B cell (primary cell): ENCODE measurements around the gene BCOR. TPM values are rescaled to one million over a fixed set of nuclear protein-coding genes. Genes with fewer than 3 reads are reported as not detected.

Experiments used
- ATAC-seq: fragments of 200-7000 bp; cut with Tn5 transposase; one replicate; pipeline ENCODE4 v1.10.0; 2021; ENCODE audit warnings: low read depth, mild to moderate bottlenecking, moderate number of reproducible peaks, moderate library complexity
- CTCF ChIA-PET: fragments of 350-600 bp; sonication (Branson Sonifier 250); formaldehyde crosslinking; loops from one replicate; lab custom pipeline; 2021; ENCODE audit warnings: antibody characterized with exemption, inconsistent platforms; lab: Charles Lee
- POLR2A ChIA-PET: fragments of 350-600 bp; sonication (Branson Sonifier 250); formaldehyde crosslinking; loops from one replicate; lab custom pipeline; 2021; ENCODE audit warnings: antibody characterized with exemption; lab: Charles Lee
- DNase-seq: peaks from one replicate; pipeline ENCODE4 v3.0.0; 2013
- H2AFZ ChIP-seq: 2 replicates; pipeline ENCODE4 v1.6.1; 2012; ENCODE audit warnings: mild to moderate bottlenecking, low read depth, low read length; ENCODE audit not compliant: insufficient read depth, poor library complexity, severe bottlenecking
- H3K27ac ChIP-seq, 2 donors: 1 replicate in 1 of 2; 2 replicates in 1 of 2; pipeline ENCODE4 v1.5.1; 2012 to 2013; ENCODE audit warnings: low read length in 2 of 2, mild to moderate bottlenecking in 2 of 2, moderate library complexity in 1 of 2
- H3K27me3 ChIP-seq, 4 experiments: fragments of 200-600 bp in 1 of 4; sonication (generic) in 1 of 4; replicated peaks in 1 of 4; 1 replicate in 2 of 4; 2 replicates in 2 of 4; pipeline versions ENCODE4 v1.6.1 to v1.7.0; 2013 to 2016; ENCODE audit warnings: low read length in 3 of 4, mild to moderate bottlenecking in 2 of 4, mixed read lengths in 1 of 4, moderate library complexity in 1 of 4; ENCODE audit not compliant: insufficient read depth in 4 of 4, control insufficient read depth in 3 of 4; ENCODE audit errors: control extremely low read depth in 1 of 4
- H3K36me3 ChIP-seq, 2 experiments: replicated peaks in 1 of 2; 1 replicate in 1 of 2; 2 replicates in 1 of 2; pipeline versions ENCODE4 v1.6.1 to v1.7.1; 2013; ENCODE audit warnings: low read length in 1 of 2; ENCODE audit not compliant: insufficient read depth in 2 of 2, control insufficient read depth in 1 of 2; ENCODE audit errors: control extremely low read depth in 1 of 2, extremely low read depth in 1 of 2
- H3K4me1 ChIP-seq, 2 donors: fragments of 200-600 bp in 1 of 2; sonication (generic) in 1 of 2; 1 replicate in 1 of 2; 2 replicates in 1 of 2; pipeline versions ENCODE4 v1.5.1 to v1.6.1; 2013 to 2017; ENCODE audit warnings: low read length in 2 of 2; ENCODE audit not compliant: control insufficient read depth in 2 of 2, insufficient read depth in 2 of 2
- H3K4me2 ChIP-seq: replicated peaks from 2 replicates; pipeline ENCODE3; 2012; ENCODE audit warnings: mild to moderate bottlenecking, low read depth, low read length; ENCODE audit not compliant: poor library complexity, severe bottlenecking
- H3K4me3 ChIP-seq, 5 experiments: fragments of 200-600 bp in 1 of 5; sonication (generic) in 1 of 5; 1 replicate in 3 of 5; 2 replicates in 2 of 5; pipeline versions ENCODE4 v1.5.1 to v1.7.0; 2011 to 2016; ENCODE audit warnings: low read length in 4 of 5, mild to moderate bottlenecking in 4 of 5, low read depth in 2 of 5, control low read depth in 1 of 5, moderate library complexity in 1 of 5; ENCODE audit not compliant: insufficient read depth in 1 of 5; ENCODE audit errors: control extremely low read depth in 1 of 5, extremely low read depth in 1 of 5
- H3K79me2 ChIP-seq: fragments of 200-600 bp; sonication (generic); one replicate; pipeline ENCODE4 v1.6.0; 2016; ENCODE audit warnings: low read length; ENCODE audit not compliant: control insufficient read depth, insufficient read depth
- H3K9ac ChIP-seq: fragments of 200-600 bp; sonication (generic); 2 replicates; pipeline ENCODE4 v1.6.1; 2017; ENCODE audit warnings: mild to moderate bottlenecking, low read length, moderate library complexity
- H3K9me3 ChIP-seq, 3 donors: one replicate each; pipeline versions ENCODE4 v1.6.1 to v1.7.1; 2013; ENCODE audit warnings: low read length in 2 of 3; ENCODE audit not compliant: control insufficient read depth in 2 of 3, insufficient read depth in 1 of 3; ENCODE audit errors: control extremely low read depth in 1 of 3
- H4K20me1 ChIP-seq: 2 replicates; pipeline ENCODE4 v1.6.0; 2012; ENCODE audit warnings: mild to moderate bottlenecking, low read length; ENCODE audit not compliant: insufficient read depth, control insufficient read depth, poor library complexity, severe bottlenecking
- H3K27ac Mint-ChIP-seq: one replicate; pipeline ENCODE4 v1.8.0; 2021; ENCODE audit warnings: mixed read lengths
- H3K27me3 Mint-ChIP-seq: one replicate; pipeline ENCODE4 v1.8.0; 2021; ENCODE audit warnings: mixed read lengths
- H3K4me1 Mint-ChIP-seq: one replicate; pipeline ENCODE4 v1.8.0; 2021; ENCODE audit warnings: mixed read lengths
- H3K4me3 Mint-ChIP-seq: one replicate; pipeline ENCODE4 v1.8.0; 2021; ENCODE audit warnings: mixed read lengths
- H3K9me3 Mint-ChIP-seq: one replicate; pipeline ENCODE4 v1.8.0; 2022; ENCODE audit warnings: mixed read lengths; ENCODE audit not compliant: insufficient read depth
- EZH2 ChIP-seq: IDR thresholded peaks from 2 replicates; pipeline ENCODE4 v1.6.1; 2012; ENCODE audit warnings: borderline replicate concordance, low read depth, mild to moderate bottlenecking, moderate library complexity, low read length; ENCODE audit not compliant: insufficient read depth, poor library complexity, severe bottlenecking
- WGBS: methylation state at CpG from one replicate; pipeline ENCODE4 v1.1.5; 2013; ENCODE audit warnings: missing lambda C conversion rate; ENCODE audit not compliant: insufficient coverage; 5-methylcytosine and 5-hydroxymethylcytosine counted together
- intact Hi-C: fragments of 100-400 bp; cut with micrococcal nuclease; formaldehyde crosslinking; loops from one replicate; pipeline ENCODE4 v1.10.0; 2022
- polyA plus RNA-seq: library from polyadenylated mRNA; depleted of rRNA; stranded (reverse); fragments of >200 nt; gene quantifications from 2 replicates; pipeline ENCODE4 v1.2.3, GENCODE V29; 2012
- total RNA-seq, 2 donors: library from RNA; stranded (reverse); fragments of 120-200 nt in 1 of 2; gene quantifications; 1 replicate in 1 of 2; 2 replicates in 1 of 2; pipeline versions ENCODE4 v1.2.3 to v1.2.4, GENCODE V29; 2013 to 2022
- TF ChIP-seq, protein P1 (sequence below): fragments of 200-600 bp; IDR thresholded peaks from one replicate; pipeline ENCODE4 v1.8.0; 2022; ENCODE audit warnings: antibody characterized with exemption, mild to moderate bottlenecking

Gene BCOR
- total and polyA plus RNA-seq, 2 donors (not counting 1 experiment from before 2014, with no cell fraction given), result 19.0 to 65.3 TPM

DNA sequence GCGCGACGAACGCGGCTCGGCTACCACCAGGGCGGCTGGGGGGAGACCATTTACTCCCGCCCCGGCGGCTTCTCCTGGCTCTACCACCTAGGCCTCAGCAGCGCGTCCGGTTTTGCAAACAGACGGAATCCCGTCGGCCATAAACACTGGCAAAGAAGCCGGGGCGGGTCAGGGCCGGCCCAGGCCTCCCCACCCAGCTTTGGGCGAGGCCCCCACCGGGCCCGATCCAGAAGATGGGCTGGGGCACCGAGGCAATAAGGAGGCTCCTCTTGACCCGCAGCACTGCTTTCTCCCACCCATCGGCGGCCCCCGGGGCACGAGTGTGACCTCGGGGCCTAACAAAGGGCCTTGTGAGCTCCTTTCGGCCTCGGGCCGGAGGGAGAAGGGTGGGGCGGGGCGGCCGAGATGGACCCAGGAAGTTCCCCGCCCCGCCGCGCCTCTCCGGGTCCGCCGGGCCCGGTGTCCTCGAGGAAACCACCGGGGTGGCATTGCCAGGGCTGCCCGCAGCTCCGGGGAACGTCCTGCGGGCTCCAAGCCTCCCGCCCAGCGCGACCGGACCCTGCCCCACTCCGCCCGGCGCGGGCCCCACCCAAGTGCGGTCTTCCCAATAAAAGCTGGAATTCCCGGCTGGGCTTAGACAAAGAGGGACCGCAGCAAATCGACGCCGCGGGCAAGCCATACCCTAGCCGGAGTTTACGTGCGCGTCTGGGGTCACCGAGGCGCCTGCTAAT is 5.9 kb downstream of the BCOR start:
- intact Hi-C loops, result loop anchor here (10.0 kb wide), 2 partner anchors 173 to 267 kb away; no protein-coding TSS in a partner anchor
- Mint-ChIP-seq H3K27me3 (no peaks in the 10 kb centered on the region), H3K9me3 (no peaks in the 10 kb centered on the region), H3K4me1 (peaks cover 60% of the 10 kb centered on the region), H3K4me3 (peak overlapping the region; percentile 81), H3K27ac (no peak overlapping the region)
- Histone ChIP-seq H3K79me2 (peaks cover 95% of the 10 kb centered on the region), H3K9me3 (no peaks in the 10 kb centered on the region), H3K4me2 (peak overlapping the region; percentile 38), H3K4me1 (peaks cover 46 to 55% of the 10 kb centered on the region in 2 donors), H3K27me3 (peaks cover 0 to 2% (median 0%) of the 10 kb centered on the region in 4 experiments), H3K9ac (no peak overlapping the region), H3K27ac (no peak overlapping the region), H4K20me1 (peaks cover 88% of the 10 kb centered on the region), H3K36me3 (no peaks in the 10 kb centered on the region), H3K4me3 (no peak overlapping the region), H2AFZ (no peak overlapping the region)
- CTCF ChIA-PET, result no interaction called here
- TF ChIP-seq EZH2, result no peak
- TF ChIP-seq, protein P1, sequence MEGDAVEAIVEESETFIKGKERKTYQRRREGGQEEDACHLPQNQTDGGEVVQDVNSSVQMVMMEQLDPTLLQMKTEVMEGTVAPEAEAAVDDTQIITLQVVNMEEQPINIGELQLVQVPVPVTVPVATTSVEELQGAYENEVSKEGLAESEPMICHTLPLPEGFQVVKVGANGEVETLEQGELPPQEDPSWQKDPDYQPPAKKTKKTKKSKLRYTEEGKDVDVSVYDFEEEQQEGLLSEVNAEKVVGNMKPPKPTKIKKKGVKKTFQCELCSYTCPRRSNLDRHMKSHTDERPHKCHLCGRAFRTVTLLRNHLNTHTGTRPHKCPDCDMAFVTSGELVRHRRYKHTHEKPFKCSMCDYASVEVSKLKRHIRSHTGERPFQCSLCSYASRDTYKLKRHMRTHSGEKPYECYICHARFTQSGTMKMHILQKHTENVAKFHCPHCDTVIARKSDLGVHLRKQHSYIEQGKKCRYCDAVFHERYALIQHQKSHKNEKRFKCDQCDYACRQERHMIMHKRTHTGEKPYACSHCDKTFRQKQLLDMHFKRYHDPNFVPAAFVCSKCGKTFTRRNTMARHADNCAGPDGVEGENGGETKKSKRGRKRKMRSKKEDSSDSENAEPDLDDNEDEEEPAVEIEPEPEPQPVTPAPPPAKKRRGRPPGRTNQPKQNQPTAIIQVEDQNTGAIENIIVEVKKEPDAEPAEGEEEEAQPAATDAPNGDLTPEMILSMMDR, result no peak
- no peak for DNase-seq
- no peak for ATAC-seq
- POLR2A ChIA-PET, result interaction anchor here (0.6 to 1.4 kb wide), 3 partner anchors 9 to 235 kb away, joined by 4 read pairs; no protein-coding TSS in a partner anchor
- 89% methylated on average over 11 of the region's 70 CpGs for WGBS

- Histone ChIP-seq H3K36me3 (no peaks in the 10 kb centered on the region), H3K4me1 (peaks cover 51 to 61% of the 10 kb centered on the region in 2 donors), H3K79me2 (peaks cover 97% of the 10 kb centered on the region), H3K4me3 (peak overlapping the region in 3 of 5 experiments; percentile 33 to 52 (median 46)), H3K9ac (peak overlapping the region; percentile 35), H3K27me3 (peaks cover 0 to 2% (median 0%) of the 10 kb centered on the region in 4 experiments), H3K4me2 (peak overlapping the region; percentile 74), H4K20me1 (peaks cover 94% of the 10 kb centered on the region), H3K27ac (no peak overlapping the region), H3K9me3 (no peaks in the 10 kb centered on the region), H2AFZ (no peak overlapping the region)
- no CpG with 5 or more reads among the region's 7 CpGs for WGBS
- ChIA-PET POLR2A (interaction anchor here (1.0 to 1.4 kb wide), 2 partner anchors 8 to 77 kb away, joined by 4 read pairs; no protein-coding TSS in a partner anchor), CTCF (no interaction called here)
- Mint-ChIP-seq H3K9me3 (no peaks in the 10 kb centered on the region), H3K4me3 (peak overlapping the region; percentile 81), H3K27ac (peak overlapping the region; percentile 55), H3K27me3 (no peaks in the 10 kb centered on the region), H3K4me1 (peaks cover 67% of the 10 kb centered on the region)
- DNase-seq, result no peak
- no peak for TF ChIP-seq EZH2
- TF ChIP-seq, protein P1, result no peak
- intact Hi-C loops, result loop anchor here (10.0 kb wide), 2 partner anchors 174 to 266 kb away; no protein-coding TSS in a partner anchor
- no peak for ATAC-seq
These were observed 6.8 kb downstream of the BCOR start for GRCh38 chrX:40090961-40091360.
